Peyer's patch (tissue), 4 donors: Measurements from ENCODE around the gene RDH5. TPM values are rescaled to one million over a fixed set of nuclear protein-coding genes. Genes with fewer than 3 reads are reported as not detected.
A peak's percentile ranks its signal among the peaks of the same experiment; 100 is the strongest.

Source experiments
- DNase-seq, 3 donors: peaks; one replicate each; pipeline ENCODE4 v3.0.0-alpha.2; 2017 to 2019
- H3K27ac ChIP-seq, 4 donors: fragments of 200-600 bp; sonication (generic); one replicate each; pipeline ENCODE4 v1.5.1; 2016 to 2019
- H3K27me3 ChIP-seq, 2 donors: fragments of 200-600 bp; sonication (generic); one replicate each; pipeline ENCODE4 v1.5.1; 2019
- H3K36me3 ChIP-seq, 3 donors: fragments of 200-600 bp; sonication (generic); one replicate each; pipeline ENCODE4 v1.5.1; 2016 to 2019
- H3K4me1 ChIP-seq, 4 donors: fragments of 200-600 bp; sonication (generic); one replicate each; pipeline ENCODE4 v1.5.1; 2016 to 2019
- H3K4me3 ChIP-seq, 4 donors: fragments of 200-600 bp; sonication (generic); 1 replicate in 3 of 4; 2 replicates in 1 of 4; pipeline ENCODE4 v1.5.1; 2016 to 2019; ENCODE audit warnings: mild to moderate bottlenecking in 1 of 4
- H3K9me3 ChIP-seq, 4 donors: fragments of 200-600 bp; sonication (generic); one replicate each; pipeline ENCODE4 v1.5.1; 2016 to 2019; ENCODE audit warnings: mild to moderate bottlenecking in 1 of 4
- POLR2A ChIP-seq, 2 donors: fragments of 450-650 bp; IDR thresholded peaks; one replicate each; pipeline ENCODE4 v1.5.1; 2017; ENCODE audit warnings: antibody characterized with exemption in 2 of 2, mild to moderate bottlenecking in 2 of 2, moderate library complexity in 2 of 2
- total RNA-seq, 4 donors: library from RNA; depleted of rRNA; stranded (reverse); fragments of >200 nt; gene quantifications; one replicate each; pipeline ENCODE4 v1.1.0, GENCODE V29; 2016
- TF ChIP-seq, protein P1 (sequence below), 6 experiments: fragments of 450-650 bp in 4 of 6; fragments of 200-600 bp in 2 of 6; sonication (generic) in 1 of 6; IDR thresholded peaks; one replicate each; pipeline ENCODE4 v1.5.1; 2017 to 2019; ENCODE audit warnings: antibody characterized with exemption in 6 of 6, mild to moderate bottlenecking in 3 of 6, moderate library complexity in 1 of 6

The RDH5 gene
- total RNA-seq, 4 donors from 2014 or later = 47.0 to 113 (median 90.9) TPM

DNA sequence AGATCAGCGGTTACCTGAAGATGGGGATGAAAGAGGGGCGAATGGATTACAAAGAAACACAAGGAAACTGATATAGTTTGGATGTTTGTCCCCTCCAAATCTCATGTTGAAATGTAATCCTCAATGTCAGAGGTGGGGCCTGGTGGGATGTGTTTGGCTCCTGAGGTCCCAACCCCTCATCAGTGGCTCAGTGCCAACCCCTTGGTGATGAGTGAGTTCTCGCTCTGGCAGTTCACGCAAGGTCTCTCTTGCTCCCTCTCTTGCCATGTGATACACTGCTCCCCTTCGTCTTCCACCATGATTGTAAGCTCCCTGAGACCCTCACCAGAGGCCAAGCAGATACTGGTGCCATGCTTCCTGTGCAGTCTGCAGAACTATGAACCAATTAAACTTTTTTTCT, 40.5 kb upstream of the RDH5 start:
- H3K4me1 ChIP-seq = peaks cover 0 to 14% (median 5%) of the 10 kb centered on the region in 4 donors
- H3K27me3 ChIP-seq = no peaks in the 10 kb centered on the region
- DNase-seq = no peak
- no peak for TF ChIP-seq POLR2A (IDR thresholded peaks at IDR 0.05)
- TF ChIP-seq, protein P1, sequence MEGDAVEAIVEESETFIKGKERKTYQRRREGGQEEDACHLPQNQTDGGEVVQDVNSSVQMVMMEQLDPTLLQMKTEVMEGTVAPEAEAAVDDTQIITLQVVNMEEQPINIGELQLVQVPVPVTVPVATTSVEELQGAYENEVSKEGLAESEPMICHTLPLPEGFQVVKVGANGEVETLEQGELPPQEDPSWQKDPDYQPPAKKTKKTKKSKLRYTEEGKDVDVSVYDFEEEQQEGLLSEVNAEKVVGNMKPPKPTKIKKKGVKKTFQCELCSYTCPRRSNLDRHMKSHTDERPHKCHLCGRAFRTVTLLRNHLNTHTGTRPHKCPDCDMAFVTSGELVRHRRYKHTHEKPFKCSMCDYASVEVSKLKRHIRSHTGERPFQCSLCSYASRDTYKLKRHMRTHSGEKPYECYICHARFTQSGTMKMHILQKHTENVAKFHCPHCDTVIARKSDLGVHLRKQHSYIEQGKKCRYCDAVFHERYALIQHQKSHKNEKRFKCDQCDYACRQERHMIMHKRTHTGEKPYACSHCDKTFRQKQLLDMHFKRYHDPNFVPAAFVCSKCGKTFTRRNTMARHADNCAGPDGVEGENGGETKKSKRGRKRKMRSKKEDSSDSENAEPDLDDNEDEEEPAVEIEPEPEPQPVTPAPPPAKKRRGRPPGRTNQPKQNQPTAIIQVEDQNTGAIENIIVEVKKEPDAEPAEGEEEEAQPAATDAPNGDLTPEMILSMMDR (IDR thresholded peaks at IDR 0.05) = no peak
- no peak overlapping the region for H3K27ac ChIP-seq
- H3K4me3 ChIP-seq = no peak overlapping the region
- H3K36me3 ChIP-seq = peaks cover 0 to 4% (median 0%) of the 10 kb centered on the region in 3 donors
- H3K9me3 ChIP-seq = no peaks in the 10 kb centered on the region

GRCh38 chr12:55681142-55682077, 38.8 kb upstream of the RDH5 start:
- peaks cover 0 to 11% (median 0%) of the 10 kb centered on the region in 3 donors for H3K36me3 ChIP-seq
- TF ChIP-seq, protein P1 (IDR thresholded peaks at IDR 0.05) = peak in 4 of 6 experiments; percentile 29 to 65 (median 59)
- peak; percentile 83 to 87 for TF ChIP-seq POLR2A (IDR thresholded peaks at IDR 0.05)
- H3K4me1 ChIP-seq = peaks cover 0 to 10% (median 3%) of the 10 kb centered on the region in 4 donors
- peak overlapping the region; percentile 5 to 69 (median 46) for H3K27ac ChIP-seq
- H3K4me3 ChIP-seq = peak overlapping the region in 3 of 4 donors; percentile 35 to 71 (median 58)
- H3K9me3 ChIP-seq = no peaks in the 10 kb centered on the region
- DNase-seq = peak; percentile 21 to 88 (median 85)
- H3K27me3 ChIP-seq = no peaks in the 10 kb centered on the region

GRCh38 chr12:55682087-55682796, 38.0 kb upstream of the RDH5 start:
- Histone ChIP-seq H3K27me3 (no peaks in the 10 kb centered on the region), H3K9me3 (no peaks in the 10 kb centered on the region), H3K27ac (peak overlapping the region in 3 of 4 donors; percentile 34 to 69 (median 57)), H3K4me3 (peak overlapping the region in 3 of 4 donors; percentile 35 to 71 (median 58)), H3K36me3 (peaks cover 0 to 11% (median 0%) of the 10 kb centered on the region in 3 donors), H3K4me1 (peaks cover 0 to 10% (median 3%) of the 10 kb centered on the region in 4 donors)
- TF ChIP-seq, protein P1 (IDR thresholded peaks at IDR 0.05) = peak in 1 of 6 experiments; percentile 14
- no peak for TF ChIP-seq POLR2A (IDR thresholded peaks at IDR 0.05)
- peak in 1 of 3 donors; percentile 67 for DNase-seq

DNA sequence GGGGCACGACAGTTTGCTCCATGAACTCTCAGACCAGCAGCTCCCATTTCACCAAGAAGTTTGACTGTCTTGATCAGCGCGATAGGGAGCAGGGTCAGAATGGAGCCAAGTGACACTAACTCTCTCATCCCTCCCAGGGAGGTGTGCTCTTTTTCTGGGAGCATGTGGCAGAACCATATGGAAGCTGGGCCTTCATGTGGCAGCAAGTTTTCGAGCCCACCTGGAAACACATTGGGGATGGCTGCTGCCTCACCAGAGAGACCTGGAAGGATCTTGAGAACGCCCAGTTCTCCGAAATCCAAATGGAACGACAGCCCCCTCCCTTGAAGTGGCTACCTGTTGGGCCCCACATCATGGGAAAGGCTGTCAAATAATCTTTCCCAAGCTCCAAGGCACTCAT, 36.5 kb upstream of the RDH5 start:
- Histone ChIP-seq H3K36me3 (peaks cover 0 to 19% (median 0%) of the 10 kb centered on the region in 3 donors), H3K9me3 (no peaks in the 10 kb centered on the region), H3K27me3 (no peaks in the 10 kb centered on the region), H3K4me1 (peaks cover 0 to 10% (median 3%) of the 10 kb centered on the region in 4 donors), H3K4me3 (peak overlapping the region in 1 of 4 donors; percentile 71), H3K27ac (no peak overlapping the region)
- no peak for DNase-seq
- TF ChIP-seq POLR2A (IDR thresholded peaks at IDR 0.05) = no peak
- TF ChIP-seq, protein P1 (IDR thresholded peaks at IDR 0.05) = no peak

- no peak for DNase-seq
- Histone ChIP-seq H3K36me3 (peaks cover 0 to 19% (median 0%) of the 10 kb centered on the region in 3 donors), H3K27ac (no peak overlapping the region), H3K9me3 (no peaks in the 10 kb centered on the region), H3K27me3 (no peaks in the 10 kb centered on the region), H3K4me1 (peaks cover 0 to 10% (median 3%) of the 10 kb centered on the region in 4 donors), H3K4me3 (no peak overlapping the region)
- no peak for TF ChIP-seq POLR2A (IDR thresholded peaks at IDR 0.05)
- TF ChIP-seq, protein P1 (IDR thresholded peaks at IDR 0.05) = no peak
These were observed 35.3 kb upstream of the RDH5 start for GRCh38 chr12:55684761-55685370.
